SK-N-SH treated with all-trans-retinoic acid at 6 μM for 48 hours (cell line): ENCODE measurements around the gene NGLY1.

ENCODE experiments used
- BACH2 ChIP-seq: fragments of 250-450 bp; sonication (Bioruptor Pico); IDR thresholded peaks from 2 replicates; pipeline ENCODE4 v1.9.0; 2021; ENCODE audit warnings: mild to moderate bottlenecking, borderline replicate concordance
- CSDC2 ChIP-seq: fragments of 250-450 bp; sonication (Bioruptor Pico); IDR thresholded peaks from 2 replicates; pipeline ENCODE4 v1.5.0; 2020; ENCODE audit warnings: mild to moderate bottlenecking, moderate library complexity
- OSR1 ChIP-seq: fragments of 250-450 bp; sonication (Bioruptor Pico); IDR thresholded peaks from 2 replicates; pipeline ENCODE4 v1.8.0; 2022; ENCODE audit warnings: moderate library complexity, mild to moderate bottlenecking, inconsistent platforms
- ZFP30 ChIP-seq: fragments of 450-650 bp; formaldehyde crosslinking; IDR thresholded peaks from 2 replicates; pipeline ENCODE4 v1.5.0; 2022; ENCODE audit warnings: mild to moderate bottlenecking, moderate library complexity

DNA sequence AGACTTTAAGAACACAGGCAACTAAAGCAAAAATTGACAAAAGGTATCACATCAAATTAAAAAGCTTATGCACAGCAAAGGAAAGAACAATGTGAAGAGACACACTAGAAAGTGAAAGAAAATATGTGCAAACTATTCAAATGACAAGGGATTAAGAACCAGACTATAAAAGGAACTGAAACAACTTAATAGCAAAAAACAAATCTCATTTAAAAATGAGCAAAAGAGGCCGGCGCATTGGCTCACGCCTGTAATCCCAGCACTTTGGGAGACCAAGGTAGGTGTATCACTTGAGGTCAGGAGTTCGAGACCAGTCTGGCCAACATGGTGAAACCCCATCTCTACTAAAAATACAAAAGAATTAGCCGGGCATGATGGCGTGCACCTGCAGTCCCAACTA lies 14.4 kb downstream of the NGLY1 start:
- TF ChIP-seq BACH2 (CRISPR knock-in tag) (no peak), ZFP30 (CRISPR knock-in tag) (no peak), OSR1 (CRISPR knock-in tag) (no peak), CSDC2 (CRISPR knock-in tag) (no peak)
